Pulmonary artery endothelial cell (primary cell): ENCODE measurements around the gene CBL. TPM values are rescaled to one million over a fixed set of nuclear protein-coding genes. Genes with fewer than 3 reads are reported as not detected.
"Not testable (repeated sequence)": the region's sequence is repeated elsewhere in the genome, so short reads cannot be mapped to it uniquely, and the experiment has no call there.

Experiments used
- DNase-seq: peaks from one replicate; pipeline ENCODE4 v3.0.0-alpha.2; 2011; ENCODE audit warnings: low read depth, low spot score
- total RNA-seq: library from RNA; depleted of rRNA; stranded (reverse); fragments of >200 nt; gene quantifications from 2 replicates; pipeline ENCODE4 v1.2.3, GENCODE V29; 2014

The CBL gene
- total RNA-seq, 1 donor from 2014 or later = 11.9 TPM

- DNase-seq = not testable (repeated sequence)
Observed at GRCh38 chr11:119184399-119184798, 21.7 kb upstream of the CBL start.

- DNase-seq = no peak
Observed at GRCh38 chr11:119185981-119186634, 20.0 kb upstream of the CBL start.

DNA sequence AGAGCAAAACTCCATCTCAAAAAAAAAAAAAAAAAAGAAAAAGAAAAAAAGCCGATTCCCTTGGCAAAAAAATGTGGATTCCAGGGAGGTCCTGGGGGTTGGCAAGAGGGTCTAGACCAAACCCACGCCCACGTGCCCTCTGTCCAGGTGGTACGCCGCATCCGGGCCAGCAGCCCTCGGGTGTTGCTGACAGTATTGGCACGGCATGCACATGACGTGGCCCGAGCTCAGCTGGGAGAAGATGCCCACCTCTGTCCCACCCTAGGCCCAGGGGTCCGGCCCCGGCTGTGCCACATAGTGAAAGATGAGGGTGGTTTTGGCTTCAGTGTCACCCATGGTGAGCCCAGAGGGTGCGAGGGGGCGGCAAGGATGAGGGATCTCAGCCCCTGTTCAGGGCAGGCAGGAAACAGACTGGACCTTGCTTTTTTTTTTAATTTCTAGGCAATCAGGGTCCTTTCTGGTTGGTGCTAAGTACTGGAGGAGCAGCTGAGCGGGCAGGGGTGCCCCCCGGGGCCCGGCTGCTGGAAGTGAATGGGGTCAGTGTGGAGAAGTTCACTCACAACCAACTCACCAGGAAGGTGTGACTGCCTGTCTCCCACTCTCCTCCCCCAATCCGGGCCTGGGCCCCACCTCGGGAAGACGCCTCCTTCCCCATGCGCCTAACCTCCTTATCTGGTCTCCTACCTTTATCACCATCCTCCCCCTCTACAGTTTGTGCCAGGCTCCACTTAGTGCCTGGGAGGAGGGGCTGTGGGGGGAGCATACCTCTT is 18.8 kb upstream of the CBL start:
- no peak for DNase-seq

DNA sequence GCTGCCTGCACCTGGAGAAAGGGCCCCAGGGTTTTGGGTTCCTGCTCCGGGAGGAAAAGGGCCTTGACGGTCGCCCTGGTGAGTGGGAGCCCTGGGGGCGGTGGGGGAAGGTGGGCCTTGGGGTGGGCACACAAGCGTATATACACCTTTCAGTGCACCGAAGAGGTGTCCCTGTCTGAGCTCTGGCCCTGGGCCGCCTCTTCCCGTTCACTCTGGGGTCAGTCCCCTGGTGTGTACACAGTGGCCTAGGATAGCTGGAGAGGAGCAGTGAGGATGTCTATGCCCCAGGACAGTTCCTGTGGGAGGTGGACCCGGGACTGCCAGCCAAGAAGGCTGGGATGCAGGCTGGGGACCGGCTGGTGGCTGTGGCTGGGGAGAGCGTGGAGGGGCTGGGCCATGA is 18.1 kb upstream of the CBL start:
- DNase-seq = no peak

DNA sequence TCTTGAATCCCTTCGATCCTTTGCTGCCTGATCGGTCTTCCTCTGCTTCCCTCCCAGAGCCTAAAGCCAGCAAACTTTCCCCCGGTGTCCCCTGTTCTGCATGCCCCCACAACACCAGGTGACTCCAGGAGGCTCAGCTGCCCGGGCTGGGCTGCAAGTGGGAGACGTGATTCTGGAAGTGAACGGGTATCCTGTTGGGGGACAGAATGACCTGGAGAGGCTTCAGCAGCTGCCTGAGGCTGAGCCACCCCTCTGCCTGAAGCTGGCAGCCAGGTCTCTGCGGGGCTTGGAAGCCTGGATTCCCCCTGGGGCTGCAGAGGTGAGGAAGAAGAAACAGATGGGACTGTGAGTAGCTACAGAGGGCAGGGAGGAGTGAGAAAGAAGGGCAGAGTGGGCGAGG is 17.3 kb upstream of the CBL start:
- no peak for DNase-seq

DNA sequence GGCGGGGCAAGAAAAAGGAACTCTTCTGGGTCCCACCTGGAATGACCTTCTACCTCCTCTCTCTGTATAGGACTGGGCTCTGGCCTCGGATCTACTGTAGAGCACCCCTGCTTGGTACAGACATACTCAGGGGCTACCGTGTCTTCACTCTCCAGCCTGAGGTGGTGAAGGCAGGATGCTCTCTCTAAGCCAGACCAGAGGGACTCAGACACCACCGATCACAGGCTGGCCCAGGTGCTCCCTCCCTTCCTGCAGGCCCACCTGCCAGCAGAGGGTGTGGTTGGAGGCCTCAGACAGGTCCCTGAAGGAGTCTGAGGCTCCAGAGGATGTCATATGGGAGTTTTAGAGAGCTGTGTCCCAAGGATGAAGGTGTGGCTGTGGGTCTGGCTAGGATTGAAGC is 16.7 kb upstream of the CBL start:
- DNase-seq = no peak

DNA sequence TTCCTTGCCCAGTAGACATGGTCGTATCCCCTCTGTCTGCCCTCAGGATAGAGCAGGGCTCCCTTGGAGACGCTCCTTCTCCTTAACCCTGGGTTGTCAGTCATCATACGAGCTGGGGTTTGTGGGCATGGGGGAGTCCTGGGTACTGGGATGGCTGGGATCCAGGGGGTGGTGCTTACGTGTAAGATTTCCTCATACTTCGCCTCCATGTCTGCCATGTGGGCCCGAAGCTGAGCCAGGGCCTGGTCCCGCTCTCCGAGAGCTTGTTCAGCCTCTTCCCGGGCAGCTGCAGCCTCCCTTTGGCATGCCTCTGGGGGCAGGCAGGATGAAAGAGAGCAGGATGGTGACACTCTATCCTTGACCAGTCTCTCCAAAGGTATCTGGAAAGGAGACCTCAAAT is 15.6 kb upstream of the CBL start:
- DNase-seq = no peak

DNA sequence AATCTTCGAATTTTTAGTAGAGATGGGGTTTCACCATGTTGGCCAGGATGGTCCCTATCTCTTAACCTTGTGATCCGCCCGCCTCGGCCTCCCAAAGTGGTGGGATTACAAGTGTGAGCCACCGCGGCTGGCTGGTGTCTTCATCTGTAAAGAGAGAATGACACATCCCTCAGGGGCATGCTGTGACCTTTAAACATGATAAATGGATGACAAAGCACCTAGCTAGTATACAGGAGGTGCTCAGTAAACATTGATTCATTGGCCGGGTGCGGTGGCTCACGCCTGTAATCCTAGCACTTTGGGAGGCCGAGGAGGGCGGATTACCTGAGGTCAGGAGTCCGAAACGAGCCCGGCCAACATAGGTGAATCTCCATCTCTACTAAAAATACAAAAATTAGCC is 14.9 kb upstream of the CBL start:
- DNase-seq = not testable (repeated sequence)

DNA sequence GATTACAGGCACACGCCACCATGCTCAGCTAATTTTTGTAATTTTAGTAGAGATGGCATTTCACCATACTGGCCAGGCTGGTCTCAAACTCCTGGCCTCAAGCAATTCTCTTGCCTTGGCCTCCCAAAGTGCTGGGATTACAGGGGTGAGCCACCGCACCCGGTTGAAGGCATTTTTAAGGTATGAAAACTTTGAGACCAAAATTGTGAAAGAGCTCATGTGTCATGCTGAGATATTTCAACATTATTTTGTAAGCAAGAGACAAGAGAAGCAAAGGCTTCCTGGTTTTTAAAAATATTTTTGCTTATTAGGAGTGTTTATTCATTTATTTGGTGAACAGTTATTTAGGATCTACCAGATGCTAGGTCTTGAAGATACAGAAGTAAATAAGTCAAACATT is 14.0 kb upstream of the CBL start:
- no peak for DNase-seq

GRCh38 chr11:119193001-119193400 is 13.1 kb upstream of the CBL start:
- no peak for DNase-seq

- DNase-seq = no peak
Observed at GRCh38 chr11:119193626-119194025, 12.5 kb upstream of the CBL start.

- DNase-seq = no peak
Observed at GRCh38 chr11:119194811-119195440, 11.2 kb upstream of the CBL start.

GRCh38 chr11:119195680-119196079 is 10.5 kb upstream of the CBL start:
- DNase-seq = no peak

DNA sequence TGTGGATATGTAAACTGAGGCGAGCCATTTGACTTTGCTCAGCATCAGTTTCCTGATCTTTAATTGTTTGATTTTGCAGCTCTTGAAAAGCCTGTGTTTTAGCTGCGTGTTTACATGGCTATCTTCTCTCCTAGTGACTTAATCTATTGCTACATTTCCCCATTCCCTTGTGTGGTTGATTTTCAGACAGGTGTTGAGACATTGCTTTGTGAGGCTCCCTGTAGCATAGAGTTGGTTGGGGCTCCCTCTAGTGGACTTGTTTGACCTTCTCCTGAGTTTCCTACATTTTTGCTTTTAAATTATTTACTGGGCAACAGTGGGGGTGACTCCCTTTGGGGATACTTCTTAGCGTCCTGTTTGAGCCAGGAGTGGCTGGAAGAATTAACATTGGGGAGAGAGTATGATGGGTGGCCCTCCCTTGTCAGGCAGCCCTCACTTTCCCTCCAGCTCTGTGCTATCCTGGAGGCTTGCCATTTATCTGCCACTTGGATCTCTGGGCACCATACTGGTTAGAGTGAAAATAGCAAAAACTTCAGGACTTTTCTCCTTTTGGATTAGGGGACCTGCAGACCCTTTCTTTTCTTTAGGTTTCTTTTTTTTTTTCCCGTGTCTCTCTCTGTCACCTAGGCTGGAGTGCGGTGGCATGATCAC is 9.2 kb upstream of the CBL start:
- DNase-seq = no peak

DNA sequence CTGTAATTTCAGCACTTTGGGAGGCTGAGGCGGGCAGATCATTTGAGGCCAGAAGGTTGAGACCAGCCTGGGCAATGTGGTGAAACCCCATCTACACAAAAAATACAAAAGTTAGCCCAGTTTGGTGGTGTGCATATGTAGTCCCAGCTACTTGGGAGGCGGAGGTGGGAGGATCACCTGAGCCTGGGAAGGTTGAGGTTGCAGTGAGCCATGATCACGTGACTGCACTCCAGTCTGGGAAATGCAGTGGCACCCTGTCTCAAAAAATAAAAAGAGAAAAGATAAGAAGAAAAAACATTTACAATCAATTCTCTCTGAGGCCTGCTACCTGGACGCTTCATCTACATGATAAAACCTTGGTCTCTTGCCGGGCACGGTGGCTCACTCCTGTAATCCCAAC is 7.2 kb upstream of the CBL start:
- no peak for DNase-seq

- not testable (repeated sequence) for DNase-seq
Observed at GRCh38 chr11:119201236-119201635, 4.9 kb upstream of the CBL start.

DNA sequence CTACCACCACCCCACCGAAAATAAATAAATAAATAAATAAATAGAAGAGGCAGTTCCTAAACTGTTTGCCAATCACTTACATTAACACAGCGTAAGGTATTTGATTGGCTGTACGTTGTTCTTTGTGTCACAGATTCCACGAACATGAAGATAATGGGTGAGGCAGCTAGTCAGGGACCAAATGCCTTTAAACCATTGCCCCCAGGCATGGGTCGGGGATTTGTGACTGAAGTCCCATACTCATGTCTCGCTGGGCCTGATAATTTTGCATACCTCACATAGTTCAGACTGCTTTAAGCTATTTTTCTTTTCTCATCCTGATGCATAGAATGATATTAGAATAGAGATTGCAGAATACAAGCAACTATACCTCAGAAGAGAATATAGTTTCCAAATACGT is 3.6 kb upstream of the CBL start:
- DNase-seq = no peak

GRCh38 chr11:119204066-119204465 is 2.1 kb upstream of the CBL start:
- DNase-seq = no peak

DNA sequence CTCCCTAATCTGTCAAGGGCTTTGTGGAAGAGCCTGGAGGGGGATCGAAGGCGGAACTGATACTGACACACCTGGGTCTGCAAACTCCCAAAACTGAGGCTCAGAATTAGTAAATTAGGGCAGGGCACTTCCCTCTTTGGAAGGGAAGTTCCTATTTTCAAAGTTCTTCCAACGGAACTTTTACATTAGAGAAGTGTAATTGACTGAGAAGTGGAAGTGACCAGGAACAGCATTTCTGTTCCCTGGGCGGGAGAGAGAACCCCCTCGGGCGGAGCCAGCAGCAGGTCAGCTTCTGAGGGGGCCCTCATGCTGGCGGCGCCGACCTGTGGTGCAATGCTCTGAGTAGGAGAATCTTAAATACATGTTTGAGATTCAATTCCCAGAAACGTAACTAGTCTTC is 1.1 kb upstream of the CBL start:
- DNase-seq = no peak

DNA sequence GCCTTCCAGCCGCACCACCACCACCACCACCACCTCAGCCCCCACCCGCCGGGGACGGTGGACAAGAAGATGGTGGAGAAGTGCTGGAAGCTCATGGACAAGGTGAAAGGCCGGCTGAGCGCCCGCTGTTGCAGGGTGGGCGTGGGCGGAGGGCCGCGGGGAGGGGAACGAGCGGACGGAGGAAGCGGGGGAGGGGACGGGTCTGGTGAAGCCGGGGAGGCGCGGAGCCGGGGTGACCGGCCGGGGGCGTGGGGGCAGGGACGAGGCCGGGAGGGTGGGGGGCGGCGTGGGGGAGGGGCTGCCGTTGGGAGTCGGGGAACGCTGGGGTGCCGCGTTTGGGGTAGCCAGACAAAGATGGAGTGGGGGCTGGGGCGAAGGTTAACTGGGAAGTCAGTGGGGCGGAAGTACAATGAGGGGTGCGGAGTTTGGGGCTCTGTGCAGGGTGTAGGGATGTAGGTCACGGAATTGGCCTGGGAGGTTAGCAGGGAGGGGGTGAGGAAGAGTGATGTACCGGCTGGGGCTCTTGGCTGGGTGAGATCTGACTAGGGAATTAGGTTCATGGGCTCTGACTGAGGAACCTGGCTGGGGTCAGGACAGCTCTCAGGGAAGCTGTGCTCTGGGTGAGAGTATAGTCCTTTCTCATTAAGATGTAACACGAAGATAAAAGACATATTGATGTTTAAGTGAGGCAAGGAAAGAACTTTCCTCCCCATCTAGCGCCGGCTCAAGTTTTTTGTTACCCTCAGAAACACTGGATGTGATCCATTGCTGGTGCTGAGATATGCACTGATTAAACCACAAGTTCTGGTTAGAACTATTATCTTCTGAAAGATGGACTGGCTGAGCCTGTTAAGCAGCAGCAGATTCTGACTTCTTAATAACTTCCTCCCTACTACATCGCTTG is 624 bp downstream of the CBL start:
- DNase-seq = no peak

GRCh38 chr11:119207415-119207960 is 1.3 kb downstream of the CBL start:
- no peak for DNase-seq
